K562 (cell line): Measurements from ENCODE around the gene RPL36AL. TPM values are rescaled to one million over a fixed set of nuclear protein-coding genes. Genes with fewer than 3 reads are reported as not detected.

Experiments
- ATAC-seq: fragments of 200-7000 bp; cut with Tn5 transposase; 3 replicates; pipeline ENCODE4 v1.9.1; 2020; ENCODE audit warnings: moderate library complexity
- BruUV-seq: library from RNA; stranded (reverse); fragments of 400-500 nt; replicated peaks from 2 replicates; lab custom pipeline; 2021; lab: Mats Ljungman, UMichigan
- CTCF ChIA-PET: fragments of 300-600 bp; formaldehyde crosslinking; extraction: SDS; loops from one replicate; lab custom pipeline; 2021; ENCODE audit warnings: low intra/inter-chr PET ratio; lab: Yijun Ruan, JAX
- POLR2A ChIA-PET: fragments of 300-600, 350-650 bp; sonication (Branson Sonifier 250); formaldehyde crosslinking; extraction: SDS; loops from one replicate; lab custom pipeline; 2021; ENCODE audit warnings: antibody characterized with exemption, inconsistent platforms; lab: Yijun Ruan, JAX
- DNase-seq, 4 experiments: peaks; one replicate each; pipeline versions ENCODE4 v3.0.0 to v3.0.0-alpha.2; 2011 to 2018; ENCODE audit warnings: low spot score in 3 of 4, mixed read lengths in 3 of 4; ENCODE audit errors: extremely low read depth in 1 of 4
- FAIRE-seq: peaks from 2 replicates; lab custom pipeline; 2011; peaks lifted over from hg19 to GRCh38; lab: Jason Lieb, UNC
- H2AFZ ChIP-seq: 2 replicates; pipeline ENCODE4 v1.6.0; 2011; ENCODE audit warnings: low read depth, low read length, control low read depth, inconsistent platforms
- H3K27ac ChIP-seq: fragments of 200-600 bp; 3 replicates; pipeline ENCODE4 v1.8.0; 2011; ENCODE audit warnings: low read depth, mild to moderate bottlenecking, control low read depth, inconsistent platforms, low read length, moderate library complexity, mixed read lengths; ENCODE audit errors: extremely low read depth
- H3K27me3 ChIP-seq, 2 experiments: fragments of 300-600 bp in 1 of 2; 2 replicates in 1 of 2; 3 replicates in 1 of 2; pipeline versions ENCODE4 v1.6.0 to v1.8.0; 2011; ENCODE audit warnings: inconsistent platforms in 2 of 2, low read length in 2 of 2, mild to moderate bottlenecking in 1 of 2, mixed read lengths in 1 of 2, moderate library complexity in 1 of 2; ENCODE audit not compliant: control insufficient read depth in 2 of 2, insufficient read depth in 2 of 2
- H3K36me3 ChIP-seq: fragments of 300-600 bp; 3 replicates; pipeline ENCODE4 v1.8.0; 2011; ENCODE audit warnings: mild to moderate bottlenecking, low read length, inconsistent platforms; ENCODE audit not compliant: control insufficient read depth, insufficient read depth
- H3K4me1 ChIP-seq, 2 experiments: fragments of 200-600 bp in 1 of 2; replicated peaks in 1 of 2; 2 replicates in 1 of 2; 3 replicates in 1 of 2; pipeline versions ENCODE4 v1.5.1 to v1.8.0; 2011; ENCODE audit warnings: inconsistent platforms in 2 of 2, low read length in 2 of 2, mild to moderate bottlenecking in 1 of 2, mixed read lengths in 1 of 2, moderate library complexity in 1 of 2; ENCODE audit not compliant: control insufficient read depth in 2 of 2, insufficient read depth in 2 of 2
- H3K4me2 ChIP-seq: 2 replicates; pipeline ENCODE4 v1.6.1; 2011; ENCODE audit warnings: low read length, control low read depth, inconsistent platforms, mixed read lengths; ENCODE audit not compliant: insufficient read depth
- H3K4me3 ChIP-seq: fragments of 200-600 bp; sonication (generic), shearing (Covaris generic); 2 replicates; pipeline ENCODE4 v1.5.1; 2016; ENCODE audit warnings: control low read depth, inconsistent platforms
- H3K79me2 ChIP-seq: fragments of 200-600 bp; 3 replicates; pipeline ENCODE4 v1.8.0; 2011; ENCODE audit warnings: low read length, inconsistent platforms; ENCODE audit not compliant: control insufficient read depth, insufficient read depth
- H3K9ac ChIP-seq, 2 experiments: 2 replicates each; pipeline versions ENCODE4 v1.6.0 to v1.6.1; 2011; ENCODE audit warnings: low read depth in 2 of 2, low read length in 2 of 2, control low read depth in 1 of 2, inconsistent platforms in 1 of 2, mild to moderate bottlenecking in 1 of 2, mixed read lengths in 1 of 2; ENCODE audit not compliant: insufficient read depth in 1 of 2
- H3K9me1 ChIP-seq: one replicate; pipeline ENCODE4 v1.6.0; 2011; ENCODE audit warnings: inconsistent platforms, mild to moderate bottlenecking, low read length, moderate library complexity; ENCODE audit not compliant: control insufficient read depth, insufficient read depth
- H3K9me3 ChIP-seq: replicated peaks from 2 replicates; pipeline ENCODE4 v1.5.1; 2011; ENCODE audit warnings: low read depth, low read length, inconsistent platforms; ENCODE audit not compliant: control insufficient read depth, insufficient read depth
- H4K20me1 ChIP-seq: replicated peaks from 2 replicates; pipeline ENCODE4 v1.6.1; 2011; ENCODE audit warnings: low read length, inconsistent platforms, mixed read lengths; ENCODE audit not compliant: control insufficient read depth, insufficient read depth
- COPS2 ChIP-seq: fragments of 450-650 bp; conservative IDR thresholded peaks from 2 replicates; pipeline ENCODE4 v1.6.1; 2016; ENCODE audit warnings: mild to moderate bottlenecking, moderate library complexity
- FUS ChIP-seq: fragments of 200-400 bp; formaldehyde crosslinking; optimal IDR thresholded peaks from 2 replicates; pipeline ENCODE3; 2017; ENCODE audit warnings: low read depth, low read length
- GABPA ChIP-seq: fragments of 200-800 bp; sonication (Bioruptor generic); conservative IDR thresholded peaks from 2 replicates; pipeline ENCODE4 v1.6.1; 2016; ENCODE audit warnings: low read depth, missing genetic modification characterization, missing compliant biosample characterization
- HDAC2 ChIP-seq: fragments of 450-650 bp; IDR thresholded peaks from 2 replicates; pipeline ENCODE4 v1.6.1; 2016; ENCODE audit warnings: mild to moderate bottlenecking
- KDM2B ChIP-seq: fragments of 250-450 bp; sonication (Bioruptor Pico); IDR thresholded peaks from 2 replicates; pipeline ENCODE4 v1.8.0; 2021; ENCODE audit warnings: mild to moderate bottlenecking, moderate library complexity
- KLF6 ChIP-seq: fragments of 250-450 bp; sonication (Bioruptor Pico); IDR thresholded peaks from 2 replicates; pipeline ENCODE4 v1.4.0; 2020; ENCODE audit warnings: mild to moderate bottlenecking, moderate library complexity, borderline replicate concordance
- MTF1 ChIP-seq: fragments of 250-450 bp; sonication (Bioruptor Pico); IDR thresholded peaks from 2 replicates; pipeline ENCODE4 v1.9.0; 2021; ENCODE audit warnings: moderate library complexity, mild to moderate bottlenecking, inconsistent platforms, borderline replicate concordance
- NFYB ChIP-seq: IDR thresholded peaks from 2 replicates; pipeline ENCODE4 v1.6.1; 2011; ENCODE audit warnings: mild to moderate bottlenecking, moderate library complexity; ENCODE audit not compliant: insufficient read length; ENCODE audit errors: extremely low read depth
- SUPT5H ChIP-seq: fragments of 450-650 bp; IDR thresholded peaks from 2 replicates; pipeline ENCODE4 v1.6.1; 2016
- TRIM25 ChIP-seq: fragments of 450-650 bp; IDR thresholded peaks from 2 replicates; pipeline ENCODE4 v1.7.0; 2016; ENCODE audit warnings: borderline replicate concordance
- ZFP1 ChIP-seq: fragments of 450-650 bp; formaldehyde crosslinking; IDR thresholded peaks from 2 replicates; pipeline ENCODE4 v1.4.0; 2020; ENCODE audit warnings: mild to moderate bottlenecking, mixed read lengths
- WGBS: fragments of 100-300 bp; shearing (Covaris generic); methylation state at CpG from one replicate; pipeline ENCODE4 v1.1.6; 2016; ENCODE audit warnings: low coverage, mixed read lengths; ENCODE audit not compliant: insufficient coverage; ENCODE audit errors: missing lambda C conversion rate; 5-methylcytosine and 5-hydroxymethylcytosine counted together
- in situ Hi-C: fragments of 300-500 bp; cut with MboI; formaldehyde crosslinking; loops from 4 replicates; pipeline ENCODE4 v1.15.0; 2018; ENCODE audit warnings: inconsistent platforms, mixed read lengths
- intact Hi-C: fragments of 100-400 bp; cut with micrococcal nuclease; formaldehyde crosslinking; loops from 2 replicates; pipeline ENCODE4 v1.14.2; 2022
- polyA plus RNA-seq, 8 experiments: library from polyadenylated mRNA; depleted of rRNA in 4 of 8; stranded (reverse) in 5 of 8; unstranded in 3 of 8; fragments of >200 nt; fragmentation: Nextera tagmentation in 2 of 8; fragmentation: Illumina TruSeq in 1 of 8; extraction: Ambion mirVana in 2 of 8; extraction: Trizol in 1 of 8; gene quantifications; 2 replicates each; pipeline versions ENCODE4 v1.2.1 to v1.2.3, GENCODE V29; 2011 to 2014; ENCODE audit warnings: inconsistent platforms in 1 of 8, missing spikeins in 1 of 8
- total RNA-seq, 7 experiments: library from RNA; depleted of rRNA in 6 of 7; stranded (reverse); fragments of >200 nt in 6 of 7; fragmentation: Illumina TruSeq in 2 of 7; extraction: Trizol in 2 of 7; gene quantifications; 2 replicates each; pipeline versions ENCODE4 v1.2.1 to v1.2.3, GENCODE V29; 2011 to 2021; ENCODE audit warnings: low replicate concordance in 1 of 7

The RPL36AL gene
- total and polyA plus RNA-seq, 9 of the 15 experiments (the other 6 are each of a cell fraction or from before 2014, with no cell fraction given) = 146 to 674 (median 360) TPM

- Histone ChIP-seq H3K79me2 (peaks cover 67% of the 10 kb centered on the region), H3K9me1 (peaks cover 3% of the 10 kb centered on the region), H3K36me3 (peaks cover 63% of the 10 kb centered on the region), H3K27me3 (no peaks in the 10 kb centered on the region), H3K9ac (peak overlapping the region in 1 of 2 experiments; percentile 99; a peak in 1 of 4 replicates), H3K9me3 (no peaks in the 10 kb centered on the region), H4K20me1 (peaks cover 30% of the 10 kb centered on the region), H3K4me3 (no peak overlapping the region), H3K27ac (peak overlapping the region; percentile 41; the same call in 2 of the 3 replicates), H3K4me1 (peaks cover 6% of the 10 kb centered on the region in 2 experiments; a peak in 4 of 5 replicates), H3K4me2 (0 out of 2 replicates have a peak overlapping the region, but pooled peaks have one; percentile 23), H2AFZ (no peak overlapping the region)
- FAIRE-seq = no peak
- ChIA-PET CTCF (no interaction called here), POLR2A (no interaction called here)
- in situ Hi-C loops (no loop called here), intact Hi-C loops (no loop called here)
- DNase-seq = peak in 1 of 4 experiments; percentile 32
- 31% methylated on average over 7 of the region's 9 CpGs for whole genome bisulfite sequencing
- peak; percentile 6 for ATAC-seq
- no TSS peak for BruUV-seq
- no peak for TF ChIP-seq KDM2B (CRISPR knock-in tag)
- peak; percentile 14; the same call in 1 of the 2 replicates for TF ChIP-seq SUPT5H
Measured at GRCh38 chr14:49581209-49582112, 39.0 kb downstream of the RPL36AL start.

- no peak overlapping the region for H2AFZ ChIP-seq
- no peaks in the 10 kb centered on the region for H3K27me3 ChIP-seq
- peaks cover 27% of the 10 kb centered on the region for H4K20me1 ChIP-seq
- intact Hi-C loops = no loop called here
- POLR2A ChIA-PET = interaction anchor here (0.7 to 1.0 kb wide), 2 partner anchors 16 to 29 kb away, joined by 3 to 4 read pairs; no protein-coding TSS in a partner anchor
- H3K79me2 ChIP-seq = peaks cover 52% of the 10 kb centered on the region
- CTCF ChIA-PET = no interaction called here
- peaks cover 58% of the 10 kb centered on the region for H3K36me3 ChIP-seq
- H3K4me2 ChIP-seq = no peak overlapping the region
- H3K4me1 ChIP-seq = peaks cover 6% of the 10 kb centered on the region in 2 experiments; a peak in 4 of 5 replicates
- H3K9me1 ChIP-seq = peaks cover 3% of the 10 kb centered on the region
- H3K9me3 ChIP-seq = no peaks in the 10 kb centered on the region
- FAIRE-seq (no peak), DNase-seq (no peak), ATAC-seq (no peak)
- no TSS peak for BruUV-seq
- H3K4me3 ChIP-seq = no peak overlapping the region
- in situ Hi-C loops = no loop called here
- H3K9ac ChIP-seq = no peak overlapping the region
- no peak overlapping the region for H3K27ac ChIP-seq
- WGBS = 29% methylated on average over 2 of the region's 2 CpGs
- TF ChIP-seq MTF1 (CRISPR knock-in tag) = no peak
- TF ChIP-seq TRIM25 = no peak
- no peak for TF ChIP-seq ZFP1
- no peak for TF ChIP-seq COPS2
- TF ChIP-seq GABPA (tag) = no peak
- TF ChIP-seq HDAC2 = no peak
- no peak for TF ChIP-seq FUS
- TF ChIP-seq KLF6 (CRISPR knock-in tag) = no peak
- no peak for TF ChIP-seq NFYB
Measured at GRCh38 chr14:49579841-49580240, 40.6 kb downstream of the RPL36AL start.
